ENCODE measurements around the gene NYAP1. TPM values are rescaled to one million over a fixed set of nuclear protein-coding genes. Genes with fewer than 3 reads are reported as not detected.

The NYAP1 gene
- total RNA-seq, 3 donors from 2014 or later, result 0.48 to 0.66 (median 0.59) TPM

DNA sequence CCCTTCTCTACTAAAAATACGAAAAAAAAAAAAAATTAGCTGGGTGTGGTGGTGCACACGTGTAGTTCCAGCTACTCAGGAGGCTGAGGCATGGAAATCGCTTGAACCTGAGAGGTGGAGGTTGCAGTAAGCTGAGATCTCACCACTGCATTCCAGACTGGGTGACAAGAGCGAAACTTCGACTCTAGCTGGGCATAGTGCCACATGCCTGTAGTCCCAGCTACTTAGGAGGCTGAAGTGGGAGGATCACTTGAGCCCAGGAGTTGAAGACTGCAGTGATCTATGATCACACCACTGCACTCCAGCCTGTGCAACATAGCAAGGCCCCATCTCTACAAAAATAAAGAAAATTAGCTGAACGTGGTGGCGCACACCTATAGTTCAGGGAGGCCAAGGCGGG is 18.4 kb upstream of the NYAP1 start:
- intact Hi-C loops (cut with DNase I; ENCODE audit: low total_unique reads), result loop anchor here (5.0 kb wide), 1 partner anchor 97 kb away; no protein-coding TSS in a partner anchor
- H3K36me3 ChIP-seq, result no peaks in the 10 kb centered on the region
- peaks cover 0 to 18% of the 10 kb centered on the region in 2 donors for H3K4me1 ChIP-seq
- H3K4me3 ChIP-seq, result no peak overlapping the region
- TF ChIP-seq POLR2AphosphoS5 (IDR thresholded peaks at IDR 0.05) (no peak), POLR2A (IDR thresholded peaks at IDR 0.05) (no peak), CTCF (IDR thresholded peaks at IDR 0.05) (no peak)
- no peak for DNase-seq (ENCODE audit: low spot score in 2 of 2)
- no peaks in the 10 kb centered on the region for H3K9me3 ChIP-seq
- H3K27ac ChIP-seq, result peak overlapping the region in 1 of 2 donors; percentile 77
- no peaks in the 10 kb centered on the region for H3K27me3 ChIP-seq

DNA sequence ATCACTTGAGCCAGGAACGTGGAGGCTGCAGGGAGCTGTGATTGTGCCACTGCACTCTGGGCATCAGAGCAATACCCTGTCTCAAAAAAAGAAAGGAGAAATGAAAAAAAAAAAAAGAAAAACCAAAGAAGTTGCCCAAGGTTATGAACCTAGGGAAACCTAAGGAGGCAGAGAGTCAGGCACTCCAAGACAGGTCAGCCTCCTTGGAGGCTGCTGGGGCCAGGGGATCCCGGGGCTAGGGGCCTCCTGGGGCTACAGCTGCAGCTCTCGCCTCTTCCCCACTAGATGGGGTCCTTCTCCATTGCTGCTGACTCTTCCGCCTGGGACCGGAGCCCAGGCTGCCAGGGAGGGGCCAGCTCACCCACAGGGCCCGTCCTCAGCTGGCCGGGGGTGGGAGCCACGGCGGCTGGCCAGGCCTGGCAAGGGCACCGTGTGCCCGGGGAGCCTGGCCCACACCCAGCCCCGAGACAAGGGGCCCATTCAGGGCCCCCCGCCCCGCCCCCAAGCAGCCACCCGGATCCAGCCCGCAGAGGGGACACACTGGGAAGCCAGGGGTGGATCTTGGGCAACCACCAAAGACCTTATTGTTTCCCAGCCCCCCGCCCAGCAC is 17.9 kb upstream of the NYAP1 start:
- Histone ChIP-seq H3K4me1 (peaks cover 0 to 18% of the 10 kb centered on the region in 2 donors), H3K27ac (peak overlapping the region; percentile 77 to 81), H3K9me3 (no peaks in the 10 kb centered on the region), H3K36me3 (no peaks in the 10 kb centered on the region), H3K27me3 (no peaks in the 10 kb centered on the region), H3K4me3 (peak overlapping the region in 1 of 3 donors; percentile 32)
- DNase-seq (ENCODE audit: low spot score in 2 of 2), result peak; percentile 77 to 89
- intact Hi-C loops (cut with DNase I; ENCODE audit: low total_unique reads), result loop anchor here (5.0 kb wide), 1 partner anchor 96 kb away; no protein-coding TSS in a partner anchor
- peak; percentile 26 to 51 (median 39) for TF ChIP-seq POLR2AphosphoS5 (IDR thresholded peaks at IDR 0.05)
- no peak for TF ChIP-seq POLR2A (IDR thresholded peaks at IDR 0.05)
- TF ChIP-seq CTCF (IDR thresholded peaks at IDR 0.05), result peak in 2 of 3 donors; percentile 57 to 73

- peak overlapping the region in 1 of 3 donors; percentile 39 for H3K4me3 ChIP-seq
- H3K36me3 ChIP-seq, result no peaks in the 10 kb centered on the region
- H3K9me3 ChIP-seq, result no peaks in the 10 kb centered on the region
- no peaks in the 10 kb centered on the region for H3K27me3 ChIP-seq
- intact Hi-C loops (cut with DNase I; ENCODE audit: low total_unique reads), result loop anchor here (5.0 kb wide), 1 partner anchor 95 kb away; no protein-coding TSS in a partner anchor
- DNase-seq (ENCODE audit: low spot score in 2 of 2), result no peak
- peak overlapping the region; percentile 68 to 77 for H3K27ac ChIP-seq
- no peak for TF ChIP-seq CTCF (IDR thresholded peaks at IDR 0.05)
- TF ChIP-seq POLR2A (IDR thresholded peaks at IDR 0.05), result no peak
- TF ChIP-seq POLR2AphosphoS5 (IDR thresholded peaks at IDR 0.05), result no peak
- peaks cover 0 to 18% of the 10 kb centered on the region in 2 donors for H3K4me1 ChIP-seq
Measured at GRCh38 chr7:100466653-100467605, 16.8 kb upstream of the NYAP1 start.

GRCh38 chr7:100467638-100468373 is 15.9 kb upstream of the NYAP1 start:
- TF ChIP-seq POLR2A (IDR thresholded peaks at IDR 0.05), result no peak
- TF ChIP-seq CTCF (IDR thresholded peaks at IDR 0.05), result no peak
- peaks cover 4 to 18% of the 10 kb centered on the region in 2 donors for H3K4me1 ChIP-seq
- no peak for DNase-seq (ENCODE audit: low spot score in 2 of 2)
- peak overlapping the region in 1 of 3 donors; percentile 39 for H3K4me3 ChIP-seq
- H3K36me3 ChIP-seq, result no peaks in the 10 kb centered on the region
- H3K27me3 ChIP-seq, result no peaks in the 10 kb centered on the region
- H3K9me3 ChIP-seq, result no peaks in the 10 kb centered on the region
- intact Hi-C loops (cut with DNase I; ENCODE audit: low total_unique reads), result loop anchor here (5.0 kb wide), 1 partner anchor 94 kb away; no protein-coding TSS in a partner anchor
- peak overlapping the region; percentile 68 to 77 for H3K27ac ChIP-seq

All from breast epithelium (tissue), 4 donors.